ENCODE results near the gene VILL.

VILL gene

DNA sequence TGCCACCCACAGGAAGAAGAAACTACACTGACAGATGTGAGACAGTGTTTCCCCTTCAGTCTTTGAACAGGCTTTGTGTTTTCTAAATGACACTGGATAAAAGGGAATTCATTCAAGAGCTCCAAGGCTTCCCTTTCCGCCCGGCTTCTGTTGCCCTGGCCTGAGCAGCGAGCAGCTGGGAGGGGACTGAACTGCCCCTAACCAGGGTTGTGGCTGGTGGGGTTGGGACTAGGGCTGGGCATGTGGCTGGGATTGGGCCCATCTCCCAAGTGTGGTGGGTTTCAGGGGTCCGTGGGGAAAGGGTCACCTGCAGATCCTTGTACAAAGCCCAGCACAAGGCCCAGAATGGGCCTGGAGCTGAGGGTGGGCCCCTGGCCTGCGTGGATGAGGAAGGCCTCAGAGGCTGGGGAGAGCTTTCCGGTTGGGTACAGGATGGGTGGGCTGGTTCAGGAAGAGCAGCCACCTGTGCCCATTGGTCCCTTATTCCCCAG, 10.4 kb downstream of the VILL start:
- Mint-ChIP-seq H3K4me1 (peaks cover 38% of the 10 kb centered on the region), H3K9me3 (no peaks in the 10 kb centered on the region), H3K36me3 (ENCODE audit: low read depth) (peaks cover 27% of the 10 kb centered on the region), H3K27ac (no peak overlapping the region), H3K27me3 (ENCODE audit: low read depth, poor library complexity) (peaks cover 8% of the 10 kb centered on the region), H3K4me3 (no peak overlapping the region)
- TF ChIP-seq, protein P1, sequence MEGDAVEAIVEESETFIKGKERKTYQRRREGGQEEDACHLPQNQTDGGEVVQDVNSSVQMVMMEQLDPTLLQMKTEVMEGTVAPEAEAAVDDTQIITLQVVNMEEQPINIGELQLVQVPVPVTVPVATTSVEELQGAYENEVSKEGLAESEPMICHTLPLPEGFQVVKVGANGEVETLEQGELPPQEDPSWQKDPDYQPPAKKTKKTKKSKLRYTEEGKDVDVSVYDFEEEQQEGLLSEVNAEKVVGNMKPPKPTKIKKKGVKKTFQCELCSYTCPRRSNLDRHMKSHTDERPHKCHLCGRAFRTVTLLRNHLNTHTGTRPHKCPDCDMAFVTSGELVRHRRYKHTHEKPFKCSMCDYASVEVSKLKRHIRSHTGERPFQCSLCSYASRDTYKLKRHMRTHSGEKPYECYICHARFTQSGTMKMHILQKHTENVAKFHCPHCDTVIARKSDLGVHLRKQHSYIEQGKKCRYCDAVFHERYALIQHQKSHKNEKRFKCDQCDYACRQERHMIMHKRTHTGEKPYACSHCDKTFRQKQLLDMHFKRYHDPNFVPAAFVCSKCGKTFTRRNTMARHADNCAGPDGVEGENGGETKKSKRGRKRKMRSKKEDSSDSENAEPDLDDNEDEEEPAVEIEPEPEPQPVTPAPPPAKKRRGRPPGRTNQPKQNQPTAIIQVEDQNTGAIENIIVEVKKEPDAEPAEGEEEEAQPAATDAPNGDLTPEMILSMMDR (IDR thresholded peaks at IDR 0.05) = no peak
- no peak for DNase-seq

DNA sequence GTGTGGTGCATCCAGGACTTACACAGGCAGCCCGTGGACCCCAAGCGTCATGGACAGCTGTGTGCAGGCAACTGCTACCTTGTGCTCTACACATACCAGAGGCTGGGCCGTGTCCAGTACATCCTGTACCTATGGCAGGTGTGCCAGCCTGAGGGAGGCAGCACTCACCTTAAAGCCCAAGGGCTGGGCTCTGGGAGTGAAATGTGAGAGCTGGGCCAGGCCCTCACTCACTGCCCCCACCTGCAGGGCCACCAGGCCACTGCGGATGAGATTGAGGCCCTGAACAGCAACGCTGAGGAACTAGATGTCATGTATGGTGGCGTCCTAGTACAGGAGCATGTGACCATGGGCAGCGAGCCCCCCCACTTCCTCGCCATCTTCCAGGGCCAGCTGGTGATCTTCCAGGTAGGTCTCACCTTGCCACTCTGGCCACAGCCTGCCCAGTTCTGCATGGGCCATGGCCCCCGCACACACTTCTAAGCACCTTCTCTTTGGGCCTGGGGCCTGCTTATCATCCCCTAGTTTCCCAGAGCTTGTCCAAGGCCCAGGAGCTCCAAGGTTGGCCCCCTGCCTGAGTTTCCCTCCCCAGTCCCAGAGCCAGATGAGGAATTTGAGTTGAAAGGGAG, 11.0 kb downstream of the VILL start:
- Mint-ChIP-seq H3K27me3 (ENCODE audit: low read depth, poor library complexity) (peaks cover 8% of the 10 kb centered on the region), H3K27ac (no peak overlapping the region), H3K4me3 (no peak overlapping the region), H3K4me1 (peaks cover 38% of the 10 kb centered on the region), H3K9me3 (no peaks in the 10 kb centered on the region), H3K36me3 (ENCODE audit: low read depth) (peaks cover 22% of the 10 kb centered on the region)
- DNase-seq = peak; percentile 19
- TF ChIP-seq, protein P1 (IDR thresholded peaks at IDR 0.05) = peak; percentile 26

- Mint-ChIP-seq H3K4me3 (no peak overlapping the region), H3K4me1 (peaks cover 38% of the 10 kb centered on the region), H3K9me3 (no peaks in the 10 kb centered on the region), H3K27me3 (ENCODE audit: low read depth, poor library complexity) (peaks cover 8% of the 10 kb centered on the region), H3K27ac (no peak overlapping the region), H3K36me3 (ENCODE audit: low read depth) (peaks cover 17% of the 10 kb centered on the region)
- DNase-seq = peak; percentile 1
- TF ChIP-seq, protein P1 (IDR thresholded peaks at IDR 0.05) = no peak
These were observed 11.8 kb downstream of the VILL start for GRCh38 chr3:38002291-38002876.

DNA sequence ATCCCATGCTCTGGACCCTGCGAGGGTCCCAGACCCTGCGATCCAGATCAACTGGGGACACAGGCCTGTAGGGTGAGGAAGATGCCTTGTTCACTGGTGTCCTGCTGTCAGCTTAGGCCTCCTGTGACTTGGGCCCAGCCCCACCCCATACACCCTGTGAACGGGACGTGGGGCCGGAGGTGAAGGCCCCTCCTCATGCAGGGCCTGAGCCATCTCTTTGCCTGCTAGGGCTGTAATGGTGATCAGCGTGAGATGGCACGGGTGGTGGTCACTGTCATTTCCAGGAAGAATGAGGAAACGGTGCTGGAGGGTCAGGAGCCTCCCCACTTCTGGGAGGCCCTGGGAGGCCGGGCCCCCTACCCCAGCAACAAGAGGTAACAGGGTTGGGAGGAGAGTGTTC, 12.4 kb downstream of the VILL start:
- peaks cover 8% of the 10 kb centered on the region for H3K27me3 Mint-ChIP-seq (ENCODE audit: low read depth, poor library complexity)
- no peak overlapping the region for H3K4me3 Mint-ChIP-seq
- H3K36me3 Mint-ChIP-seq (ENCODE audit: low read depth) = peaks cover 17% of the 10 kb centered on the region
- peaks cover 38% of the 10 kb centered on the region for H3K4me1 Mint-ChIP-seq
- no peak for DNase-seq
- H3K27ac Mint-ChIP-seq = no peak overlapping the region
- TF ChIP-seq, protein P1 (IDR thresholded peaks at IDR 0.05) = no peak
- H3K9me3 Mint-ChIP-seq = no peaks in the 10 kb centered on the region

- peak; percentile 85 for DNase-seq
- no peak overlapping the region for H3K27ac Mint-ChIP-seq
- H3K4me1 Mint-ChIP-seq = peaks cover 37% of the 10 kb centered on the region
- peaks cover 8% of the 10 kb centered on the region for H3K27me3 Mint-ChIP-seq (ENCODE audit: low read depth, poor library complexity)
- H3K4me3 Mint-ChIP-seq = no peak overlapping the region
- TF ChIP-seq, protein P1 (IDR thresholded peaks at IDR 0.05) = peak; percentile 88
- peaks cover 17% of the 10 kb centered on the region for H3K36me3 Mint-ChIP-seq (ENCODE audit: low read depth)
- H3K9me3 Mint-ChIP-seq = no peaks in the 10 kb centered on the region
These were observed 12.8 kb downstream of the VILL start for GRCh38 chr3:38003371-38003816.
